Stomach (tissue), 4 donors: ENCODE results near the gene BANP.

Experiments
- POLR2A ChIP-seq, 4 donors: fragments of 450-650 bp; IDR thresholded peaks; one replicate each; pipeline ENCODE4 v1.6.1; 2016; ENCODE audit warnings: antibody characterized with exemption in 4 of 4, control low read depth in 2 of 4, mild to moderate bottlenecking in 1 of 4, moderate library complexity in 1 of 4
- POLR2AphosphoS5 ChIP-seq, 3 donors: sonication (generic); formaldehyde crosslinking; IDR thresholded peaks; one replicate each; pipeline ENCODE4 v1.6.1; 2016; ENCODE audit warnings: antibody characterized with exemption in 3 of 3

DNA sequence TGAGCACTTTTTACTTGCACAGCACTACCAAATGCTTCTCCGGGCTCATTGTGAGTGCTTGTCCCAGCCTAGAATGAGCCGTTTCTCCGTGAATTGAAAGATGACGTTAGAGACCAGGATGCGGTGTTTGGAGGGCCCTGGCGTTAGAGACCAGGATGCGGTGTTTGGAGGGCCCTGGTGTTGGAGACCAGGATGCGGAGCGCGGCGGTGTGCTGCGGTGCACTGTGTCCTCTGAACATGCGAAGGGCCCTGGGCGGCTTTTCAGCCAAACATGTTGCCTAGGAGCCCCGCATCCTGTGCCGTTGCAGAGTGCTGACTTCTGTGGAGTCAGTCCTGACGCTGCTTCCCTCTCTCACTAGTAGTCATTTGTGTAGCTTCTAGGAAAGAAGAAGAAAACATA lies 42.7 kb downstream of the BANP start:
- TF ChIP-seq POLR2A (IDR thresholded peaks at IDR 0.05) (no peak), POLR2AphosphoS5 (IDR thresholded peaks at IDR 0.05) (no peak)
